HepG2 (cell line): ENCODE results near the gene EIF4G1.

Experiments used
- ARID2 ChIP-seq: sonication (generic); formaldehyde crosslinking; IDR thresholded peaks from 2 replicates; pipeline ENCODE4 v1.8.1; 2022; ENCODE audit warnings: mild to moderate bottlenecking, missing genetic modification reagents, borderline replicate concordance
- CEBPB ChIP-seq: IDR thresholded peaks from 2 replicates; pipeline ENCODE4 v1.6.1; 2011; ENCODE audit warnings: low read depth, low read length, improper control_type of control experiment, borderline replicate concordance
- CTCF ChIP-seq: sonication (generic); formaldehyde crosslinking; IDR thresholded peaks from 2 replicates; pipeline ENCODE4 v1.5.0; 2020; ENCODE audit warnings: mild to moderate bottlenecking, missing genetic modification reagents, moderate library complexity
- EHMT2 ChIP-seq: fragments of 200-600 bp; sonication (generic); IDR thresholded peaks from 2 replicates; pipeline ENCODE4 v1.7.0; 2017; ENCODE audit warnings: antibody characterized with exemption, low read depth, low read length, borderline replicate concordance
- EP300 ChIP-seq, 3 experiments: sonication (generic) in 1 of 3; formaldehyde crosslinking in 1 of 3; IDR thresholded peaks; 2 replicates each; pipeline versions ENCODE4 v1.5.1 to v1.6.1; 2011 to 2020; ENCODE audit warnings: low read depth in 2 of 3, low read length in 2 of 3, borderline replicate concordance in 1 of 3, improper control_type of control experiment in 1 of 3, mild to moderate bottlenecking in 1 of 3, missing genetic modification reagents in 1 of 3, moderate library complexity in 1 of 3
- EZH2 ChIP-seq: conservative IDR thresholded peaks from 2 replicates; pipeline ENCODE4 v1.6.1; 2012; ENCODE audit warnings: mild to moderate bottlenecking, low read depth, low read length, moderate library complexity
- POLR2A ChIP-seq, 2 experiments: IDR thresholded peaks; 2 replicates each; pipeline ENCODE4 v1.6.1; 2011; ENCODE audit warnings: low read depth in 2 of 2, low read length in 2 of 2, mild to moderate bottlenecking in 1 of 2, moderate library complexity in 1 of 2; ENCODE audit not compliant: insufficient read depth in 1 of 2
- TBX3 ChIP-seq: fragments of 450-650 bp; IDR thresholded peaks from 2 replicates; pipeline ENCODE4 v1.6.1; 2017; ENCODE audit warnings: antibody characterized with exemption, mild to moderate bottlenecking, inconsistent platforms, borderline replicate concordance
- ZC3H13 ChIP-seq: sonication (generic); formaldehyde crosslinking; IDR thresholded peaks from 2 replicates; pipeline ENCODE4 v1.8.1; 2023; ENCODE audit warnings: mild to moderate bottlenecking, missing genetic modification reagents, moderate library complexity
- ZNF678 ChIP-seq: sonication (generic); formaldehyde crosslinking; IDR thresholded peaks from 2 replicates; pipeline ENCODE4 v1.4.0; 2020; ENCODE audit warnings: mild to moderate bottlenecking, missing genetic modification reagents
- TF ChIP-seq, protein P1 (sequence below): sonication (generic); formaldehyde crosslinking; IDR thresholded peaks from 2 replicates; pipeline ENCODE4 v1.4.0; 2020; ENCODE audit warnings: low read depth, missing genetic modification reagents

DNA sequence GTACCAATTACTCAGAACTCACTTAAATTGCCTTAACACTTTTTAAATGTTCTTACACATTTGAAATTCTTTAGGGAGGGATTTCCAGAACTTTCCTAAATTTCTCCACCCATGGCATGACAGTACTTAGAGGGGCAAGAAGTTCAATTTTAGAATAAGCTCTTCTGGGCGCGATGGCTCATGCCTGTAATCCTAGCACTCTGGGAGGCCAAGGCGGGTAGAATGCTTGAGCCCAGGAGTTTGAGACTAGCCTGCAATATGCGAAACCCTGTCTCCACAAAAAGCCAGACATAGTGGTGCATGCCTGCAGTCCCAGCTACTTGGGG lies 33.6 kb downstream of the EIF4G1 start:
- TF ChIP-seq ZC3H13 (CRISPR knock-in tag) (no peak), ARID2 (CRISPR knock-in tag) (no peak), CEBPB (no peak), POLR2A (IDR thresholded peaks at IDR 0.05; ENCODE audit: insufficient read depth in 1 of 2, low read depth in 2 of 2, low read length in 2 of 2) (no peak), TBX3 (no peak), EP300 (IDR thresholded peaks at IDR 0.05; ENCODE audit: low read depth in 2 of 2, low read length in 2 of 2) (no peak), EP300 (CRISPR knock-in tag; IDR thresholded peaks at IDR 0.05; ENCODE audit: borderline replicate concordance) (no peak), EZH2 (no peak), CTCF (CRISPR knock-in tag) (no peak), ZNF678 (CRISPR knock-in tag) (no peak), EHMT2 (no peak)
- TF ChIP-seq, protein P1, sequence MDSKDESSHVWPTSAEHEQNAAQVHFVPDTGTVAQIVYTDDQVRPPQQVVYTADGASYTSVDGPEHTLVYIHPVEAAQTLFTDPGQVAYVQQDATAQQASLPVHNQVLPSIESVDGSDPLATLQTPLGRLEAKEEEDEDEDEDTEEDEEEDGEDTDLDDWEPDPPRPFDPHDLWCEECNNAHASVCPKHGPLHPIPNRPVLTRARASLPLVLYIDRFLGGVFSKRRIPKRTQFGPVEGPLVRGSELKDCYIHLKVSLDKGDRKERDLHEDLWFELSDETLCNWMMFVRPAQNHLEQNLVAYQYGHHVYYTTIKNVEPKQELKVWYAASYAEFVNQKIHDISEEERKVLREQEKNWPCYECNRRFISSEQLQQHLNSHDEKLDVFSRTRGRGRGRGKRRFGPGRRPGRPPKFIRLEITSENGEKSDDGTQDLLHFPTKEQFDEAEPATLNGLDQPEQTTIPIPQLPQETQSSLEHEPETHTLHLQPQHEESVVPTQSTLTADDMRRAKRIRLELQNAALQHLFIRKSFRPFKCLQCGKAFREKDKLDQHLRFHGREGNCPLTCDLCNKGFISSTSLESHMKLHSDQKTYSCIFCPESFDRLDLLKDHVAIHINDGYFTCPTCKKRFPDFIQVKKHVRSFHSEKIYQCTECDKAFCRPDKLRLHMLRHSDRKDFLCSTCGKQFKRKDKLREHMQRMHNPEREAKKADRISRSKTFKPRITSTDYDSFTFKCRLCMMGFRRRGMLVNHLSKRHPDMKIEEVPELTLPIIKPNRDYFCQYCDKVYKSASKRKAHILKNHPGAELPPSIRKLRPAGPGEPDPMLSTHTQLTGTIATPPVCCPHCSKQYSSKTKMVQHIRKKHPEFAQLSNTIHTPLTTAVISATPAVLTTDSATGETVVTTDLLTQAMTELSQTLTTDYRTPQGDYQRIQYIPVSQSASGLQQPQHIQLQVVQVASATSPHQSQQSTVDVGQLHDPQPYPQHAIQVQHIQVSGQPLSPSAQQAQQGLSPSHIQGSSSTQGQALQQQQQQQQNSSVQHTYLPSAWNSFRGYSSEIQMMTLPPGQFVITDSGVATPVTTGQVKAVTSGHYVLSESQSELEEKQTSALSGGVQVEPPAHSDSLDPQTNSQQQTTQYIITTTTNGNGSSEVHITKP (CRISPR knock-in tag) = no peak
